MM.1S (cell line): ENCODE data around the gene SYVN1.

ENCODE experiments used
- CTCF ChIP-seq: fragments of 300-600 bp; sonication (generic); IDR thresholded peaks from 2 replicates; pipeline ENCODE4 v1.5.1; 2016; ENCODE audit warnings: antibody characterized with exemption, low read length, mixed read lengths
- EZH2phosphoT487 ChIP-seq: fragments of 300-600 bp; sonication (generic); IDR thresholded peaks from 2 replicates; pipeline ENCODE4 v1.6.1; 2018; ENCODE audit warnings: antibody characterized with exemption, low read length

- TF ChIP-seq CTCF (no peak), EZH2phosphoT487 (no peak)
Measured at GRCh38 chr11:65147352-65148075, 13.2 kb upstream of the SYVN1 start.
